ENCODE measurements around the gene GOT1.

Gene GOT1

GRCh38 chr10:99433378-99434020, 3.1 kb upstream of the GOT1 start:
- no peak for DNase-seq (ENCODE audit: low spot score)

DNA sequence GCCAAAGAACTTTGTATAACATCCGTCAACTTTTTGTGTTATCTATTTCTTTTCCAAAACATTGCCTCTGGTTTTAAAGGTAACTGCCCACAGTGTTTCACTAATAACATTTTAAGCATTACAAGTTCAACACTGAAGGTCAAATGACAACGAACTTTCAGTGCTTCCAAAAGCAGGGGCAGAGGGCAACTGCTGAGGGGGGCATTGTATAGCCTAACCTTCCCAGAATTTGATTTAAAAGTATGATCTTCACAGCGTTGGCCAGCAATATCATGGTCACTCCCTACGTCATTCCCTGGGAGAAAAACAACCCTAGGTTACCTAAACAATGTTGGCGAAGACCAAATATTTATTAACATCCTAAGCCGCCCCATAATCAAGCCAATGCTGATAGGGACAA, 2.5 kb upstream of the GOT1 start:
- DNase-seq (ENCODE audit: low spot score): no peak

DNA sequence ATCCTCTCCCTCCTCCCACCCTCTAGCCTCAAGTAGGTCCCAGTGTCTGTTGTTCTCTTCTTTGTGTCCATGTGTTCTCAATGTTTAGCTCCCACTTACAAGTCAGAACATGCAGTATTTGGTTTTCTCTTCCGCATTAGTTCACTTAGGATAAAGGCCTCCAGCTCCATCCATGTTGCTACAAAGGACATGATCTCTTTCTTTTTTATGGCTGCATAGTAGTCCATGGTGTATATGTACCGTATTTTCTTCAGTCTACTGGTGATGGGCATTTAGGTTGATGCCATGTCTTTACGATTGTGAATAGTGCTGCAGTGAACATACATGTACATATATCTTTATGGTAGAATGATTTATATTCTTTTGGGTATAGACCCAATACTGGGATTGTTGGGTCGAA, 1.6 kb upstream of the GOT1 start:
- no peak for DNase-seq (ENCODE audit: low spot score)

- peak; percentile 39 for DNase-seq (ENCODE audit: low spot score)
These were observed 851 bp upstream of the GOT1 start for GRCh38 chr10:99431190-99431760.

- peak; percentile 15 for DNase-seq (ENCODE audit: low spot score)
These were observed 341 bp downstream of the GOT1 start for GRCh38 chr10:99430116-99430450.

GRCh38 chr10:99429517-99430095, 818 bp downstream of the GOT1 start:
- DNase-seq (ENCODE audit: low spot score): no peak

DNA sequence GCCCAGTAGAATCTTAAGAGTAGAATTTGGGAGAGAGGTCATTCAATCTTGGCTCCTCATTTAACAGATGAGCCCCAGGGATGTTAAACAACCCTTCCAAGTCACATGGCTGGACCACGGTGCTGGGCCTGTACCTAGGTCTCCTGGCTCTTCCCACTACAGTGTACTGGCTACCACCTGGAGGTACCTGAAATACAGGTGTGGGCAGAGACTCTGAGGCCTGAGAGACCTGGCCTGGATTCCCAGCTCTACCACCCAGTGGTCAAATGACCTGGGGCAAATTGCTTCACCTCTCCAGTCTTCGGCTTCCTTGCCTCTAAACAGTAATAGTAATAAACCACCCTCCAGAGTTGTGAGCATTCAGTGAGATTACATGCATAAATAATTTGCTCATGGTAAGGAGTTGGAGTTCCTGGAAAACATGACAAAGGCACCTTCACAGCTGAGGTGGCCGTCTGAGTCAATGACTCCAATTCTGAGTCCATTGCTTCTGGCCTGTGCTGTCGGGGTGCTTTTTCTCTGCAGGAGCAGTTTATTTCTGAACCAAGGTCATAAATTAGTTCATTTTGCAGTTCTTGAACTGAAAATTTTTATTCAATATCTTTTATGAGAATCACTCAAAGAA, 2.7 kb downstream of the GOT1 start:
- DNase-seq (ENCODE audit: low spot score): no peak

DNA sequence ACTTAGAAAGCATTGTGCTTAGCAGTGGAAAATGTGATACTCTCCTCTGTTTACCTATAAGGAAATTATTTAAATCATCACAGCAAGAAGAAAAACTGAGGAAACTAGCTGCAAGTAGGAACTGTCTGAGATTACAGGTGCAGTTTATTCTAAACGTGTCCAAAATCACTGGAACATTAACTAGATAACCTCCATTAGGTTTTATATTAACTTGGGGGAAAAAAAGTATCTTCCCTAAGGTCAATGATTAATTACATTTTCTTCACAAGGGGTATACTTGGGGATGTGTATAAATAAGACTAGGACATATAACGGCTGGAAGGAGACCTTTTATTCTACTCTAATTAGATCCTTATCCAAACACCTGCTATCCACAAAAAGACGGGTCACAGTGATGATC, 3.7 kb downstream of the GOT1 start:
- no peak for DNase-seq (ENCODE audit: low spot score)

DNA sequence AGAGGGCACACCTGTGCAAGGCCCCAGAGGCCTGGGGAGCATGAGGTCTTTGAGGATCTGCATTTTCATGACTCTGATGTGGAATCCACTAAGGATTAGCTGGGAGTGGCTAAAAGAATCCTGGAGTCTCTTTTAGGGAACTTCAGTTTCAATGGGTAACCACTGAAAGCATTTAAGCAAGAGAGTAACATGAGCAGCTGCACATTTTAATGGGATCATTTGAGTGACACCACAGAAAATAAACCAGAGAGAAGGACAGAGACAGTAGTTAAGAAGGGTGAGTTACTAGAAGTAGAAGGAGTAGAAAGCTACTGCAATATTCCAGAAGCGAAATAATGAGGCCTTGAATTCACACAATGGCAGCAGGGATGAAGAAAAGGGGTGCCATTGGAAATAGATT, 5.2 kb downstream of the GOT1 start:
- DNase-seq (ENCODE audit: low spot score): no peak

DNA sequence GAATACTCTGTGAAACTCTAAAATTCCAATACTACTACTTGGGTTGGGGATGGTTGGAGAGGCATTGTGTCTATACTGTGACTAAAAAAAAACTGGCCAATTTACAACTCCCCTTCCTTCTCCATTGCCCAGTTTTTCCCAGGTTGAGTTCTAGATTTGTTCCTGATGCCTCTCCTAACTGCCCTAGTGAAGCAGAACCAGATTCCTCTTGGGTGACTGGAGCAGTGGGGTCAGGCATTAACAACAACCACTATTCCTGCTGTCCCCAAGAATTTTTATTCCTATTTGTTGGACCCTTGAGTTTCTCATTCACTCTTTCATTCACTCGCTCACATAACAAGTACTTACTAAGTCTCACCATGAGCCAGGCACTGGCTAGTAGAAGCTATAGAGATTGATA, 5.8 kb downstream of the GOT1 start:
- no peak for DNase-seq (ENCODE audit: low spot score)

- no peak for DNase-seq (ENCODE audit: low spot score)
These were observed 7.8 kb downstream of the GOT1 start for GRCh38 chr10:99422529-99423096.

GRCh38 chr10:99421233-99421739, 9.1 kb downstream of the GOT1 start:
- DNase-seq (ENCODE audit: low spot score): no peak

DNA sequence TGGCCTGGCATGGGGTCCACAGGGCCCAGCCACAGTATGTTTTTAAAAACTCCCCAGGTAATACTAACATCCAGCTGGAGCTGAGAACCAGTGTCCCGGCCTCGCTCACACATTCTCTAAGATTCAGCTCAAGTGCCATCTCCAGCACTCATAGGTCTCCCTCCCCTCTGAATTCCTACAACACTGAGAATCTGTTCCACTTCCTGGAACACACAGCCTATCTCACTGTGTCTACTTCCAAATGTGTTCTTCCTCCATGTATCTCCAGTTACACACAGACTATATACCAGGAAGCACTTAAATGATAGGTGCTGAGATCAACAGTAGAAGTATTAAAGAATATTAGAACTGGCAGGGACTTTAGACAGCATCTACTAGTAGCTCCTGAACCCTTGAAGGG, 10.7 kb downstream of the GOT1 start:
- DNase-seq (ENCODE audit: low spot score): no peak

GRCh38 chr10:99418910-99419624, 11.4 kb downstream of the GOT1 start:
- DNase-seq (ENCODE audit: low spot score): no peak

DNA sequence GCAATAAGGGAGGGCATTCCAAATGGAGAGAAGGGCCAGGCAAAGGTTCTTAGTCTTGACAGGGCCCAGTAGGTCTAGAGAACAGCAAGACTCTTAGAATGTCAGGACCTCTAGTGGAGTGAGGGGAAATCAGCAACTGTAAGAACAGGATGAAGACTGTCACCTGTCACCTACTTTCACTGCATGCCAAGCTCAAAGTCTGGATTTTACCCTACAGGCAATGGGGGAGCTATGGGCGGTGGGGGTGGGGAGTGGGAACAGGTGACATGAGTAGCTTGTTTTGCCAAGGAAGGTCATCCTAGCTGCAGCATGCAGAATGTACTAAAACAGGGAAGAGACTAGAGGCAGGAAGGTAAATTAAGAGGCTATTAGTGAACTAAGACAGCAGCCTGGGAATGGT, 18.3 kb downstream of the GOT1 start:
- no peak for DNase-seq (ENCODE audit: low spot score)

DNA sequence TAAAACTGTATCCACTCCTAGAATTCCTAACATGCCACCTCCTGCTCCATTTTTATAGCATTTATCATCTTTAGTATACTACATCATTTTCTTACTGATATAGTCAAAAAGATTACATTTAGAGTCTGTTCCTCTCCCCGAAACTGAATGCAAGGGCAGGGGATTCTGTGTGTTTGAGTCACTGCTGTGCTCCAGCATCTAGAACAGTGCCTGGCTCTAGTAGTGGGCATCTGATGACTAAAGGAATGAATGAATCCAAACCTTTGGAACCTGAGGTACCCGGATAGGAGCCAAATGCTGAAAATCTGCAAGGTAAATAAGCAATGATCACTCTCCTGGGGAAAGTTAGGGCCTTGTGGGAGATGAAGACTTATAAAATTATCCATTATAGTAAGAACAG, 18.9 kb downstream of the GOT1 start:
- DNase-seq (ENCODE audit: low spot score): no peak

- no peak for DNase-seq (ENCODE audit: low spot score)
These were observed 19.5 kb downstream of the GOT1 start for GRCh38 chr10:99410876-99411275.

GRCh38 chr10:99410146-99410545, 20.3 kb downstream of the GOT1 start:
- no peak for DNase-seq (ENCODE audit: low spot score)

DNA sequence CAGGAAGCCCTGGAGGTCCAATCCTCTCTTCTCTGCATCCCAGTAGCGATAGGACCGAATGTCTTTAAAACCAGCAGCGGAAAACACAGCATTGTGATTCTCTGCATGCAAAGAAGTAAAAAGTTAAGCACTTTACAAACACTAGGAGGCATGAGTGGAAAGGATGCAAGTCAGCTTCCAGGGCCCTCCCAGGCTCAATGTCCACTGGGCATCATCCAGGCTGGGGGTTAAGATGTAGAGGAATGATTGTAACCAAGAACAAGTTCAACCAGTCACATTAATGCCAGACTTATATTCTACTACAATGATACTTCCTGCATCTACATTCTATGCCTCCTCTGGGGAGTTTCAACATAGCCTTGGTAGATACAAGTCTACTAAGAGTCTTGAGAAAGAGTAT, 24.3 kb downstream of the GOT1 start:
- DNase-seq (ENCODE audit: low spot score): no peak

DNA sequence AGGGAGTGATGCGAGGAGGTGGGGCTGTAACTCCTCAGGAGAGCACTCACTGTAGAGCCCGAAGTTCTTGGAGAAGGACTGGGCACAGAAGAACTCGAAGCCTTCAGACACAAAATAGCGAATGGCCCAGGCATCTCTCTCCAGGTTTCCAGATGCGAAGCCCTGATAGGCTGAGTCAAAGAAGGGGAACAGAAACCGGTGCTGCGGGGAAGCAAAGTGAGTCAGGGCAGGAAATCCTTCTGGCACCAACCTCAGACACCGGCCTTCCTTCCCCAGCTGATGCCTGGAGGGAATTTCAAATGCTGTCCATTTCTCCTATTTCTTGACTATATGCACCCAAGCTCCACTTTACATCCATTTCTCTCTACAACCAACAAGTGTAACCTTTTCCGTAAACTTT, 26.8 kb downstream of the GOT1 start:
- no peak for DNase-seq (ENCODE audit: low spot score)

DNA sequence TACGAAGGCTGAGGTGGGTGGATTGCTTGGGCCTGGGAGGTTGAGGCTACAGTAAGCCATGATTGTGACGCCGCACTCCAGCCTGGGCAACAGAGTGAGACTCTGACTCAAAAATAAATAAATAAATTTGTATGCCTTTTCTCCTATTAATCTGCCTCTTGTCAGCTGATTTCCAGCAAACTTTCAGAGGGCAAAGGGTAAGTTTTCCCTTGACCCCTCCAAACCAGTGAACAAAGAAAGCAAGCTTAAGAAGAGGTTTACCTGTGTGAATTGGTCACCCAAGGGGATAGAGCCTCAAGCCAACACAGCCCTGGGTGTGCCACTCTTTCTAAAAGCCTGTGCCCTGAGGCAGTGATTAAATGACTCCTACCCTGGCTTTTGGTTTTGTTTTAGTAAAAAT, 30.8 kb downstream of the GOT1 start:
- no peak for DNase-seq (ENCODE audit: low spot score)

DNA sequence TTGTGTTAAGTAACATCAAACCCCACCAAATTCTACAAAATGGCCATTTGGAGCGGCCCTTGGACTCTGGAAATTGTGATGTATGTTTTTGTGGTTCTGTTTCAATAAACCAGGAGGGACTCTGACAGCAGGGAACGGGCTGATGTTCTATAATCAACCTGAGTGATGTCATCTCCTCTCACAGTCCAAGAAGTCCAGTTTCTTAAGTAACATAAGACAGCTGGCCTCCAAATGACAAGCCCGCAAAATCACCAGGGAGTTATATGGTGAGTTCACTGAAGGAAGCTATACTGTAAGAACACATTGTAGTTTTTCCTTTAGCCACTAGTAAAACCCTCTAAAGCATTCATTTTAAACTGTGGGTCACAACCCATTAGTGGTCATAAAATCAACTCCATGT, 34.0 kb downstream of the GOT1 start:
- peak; percentile 39 for DNase-seq (ENCODE audit: low spot score)
